Coronary artery (tissue), 2 donors: ENCODE results near the gene TXNL4B.
"Not testable (repeated sequence)": the region's sequence is repeated elsewhere in the genome, so short reads cannot be mapped to it uniquely, and the experiment has no call there.

Experiments
- DNase-seq: peaks from one replicate; pipeline ENCODE4 v3.0.0-alpha.2; 2017; ENCODE audit warnings: low spot score
- H3K27ac ChIP-seq, 2 donors: fragments of 200-600 bp; sonication (generic); one replicate each; pipeline ENCODE4 v1.5.1; 2016 to 2019
- H3K4me3 ChIP-seq: fragments of 200-600 bp; sonication (generic); 2 replicates; pipeline ENCODE4 v1.5.1; 2016; ENCODE audit warnings: mild to moderate bottlenecking, moderate library complexity
- CTCF ChIP-seq: fragments of 200-600 bp; sonication (generic); IDR thresholded peaks from one replicate; pipeline ENCODE4 v1.5.1; 2019; ENCODE audit warnings: antibody characterized with exemption

TXNL4B gene

DNA sequence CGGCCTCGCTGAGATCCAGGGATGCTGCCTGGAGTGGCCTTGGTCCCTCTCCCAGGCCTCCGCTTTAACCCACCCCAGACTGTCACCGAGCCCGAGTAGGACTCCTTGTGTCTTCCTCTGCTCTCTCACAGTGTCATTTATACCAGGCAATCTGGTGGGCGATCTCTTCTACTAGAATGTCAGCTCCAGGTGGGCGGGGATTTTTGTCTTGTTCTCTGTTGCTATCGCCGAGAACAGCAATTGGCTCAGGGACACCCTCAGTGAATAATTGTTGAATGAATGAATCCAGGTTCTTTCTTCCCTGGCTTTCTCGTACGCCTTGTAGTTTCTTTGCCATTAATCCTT, 818 bp upstream of the TXNL4B start:
- Histone ChIP-seq H3K4me3 (peak overlapping the region; percentile 98), H3K27ac (peak overlapping the region; percentile 75 to 96)
- no peak for TF ChIP-seq CTCF
- DNase-seq: no peak

GRCh38 chr16:72092832-72093447, 480 bp downstream of the TXNL4B start:
- peak overlapping the region; percentile 76 to 89 for H3K27ac ChIP-seq
- DNase-seq: no peak
- no peak for TF ChIP-seq CTCF
- H3K4me3 ChIP-seq: peak overlapping the region; percentile 98

DNA sequence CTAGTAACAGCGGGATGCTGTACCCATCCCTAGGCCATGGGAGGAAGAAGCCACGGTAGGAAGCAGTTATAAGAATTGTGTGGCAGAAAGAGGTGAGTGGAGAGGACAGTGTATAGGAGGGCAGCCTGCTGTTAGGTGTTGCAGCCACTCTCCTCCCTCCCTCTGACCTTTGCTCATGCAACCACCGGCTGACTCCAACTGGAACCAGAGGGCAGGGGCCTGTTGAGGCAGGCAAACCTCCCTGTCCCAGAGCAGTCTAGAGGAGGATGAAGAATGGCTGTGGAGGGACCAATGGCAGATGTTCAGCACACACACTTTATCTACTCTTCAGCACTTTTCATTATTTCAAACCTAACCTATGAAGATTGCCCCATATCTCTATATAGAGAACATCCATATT, 2.2 kb downstream of the TXNL4B start:
- no peak for TF ChIP-seq CTCF

GRCh38 chr16:72085002-72085401, 8.4 kb downstream of the TXNL4B start:
- Histone ChIP-seq H3K4me3 (no peak overlapping the region), H3K27ac (no peak overlapping the region)
- TF ChIP-seq CTCF: no peak
- no peak for DNase-seq

More for the DNA sequence above, 2.2 kb downstream of the TXNL4B start:
- Histone ChIP-seq H3K4me3 (no peak overlapping the region), H3K27ac (no peak overlapping the region)
- DNase-seq: no peak

DNA sequence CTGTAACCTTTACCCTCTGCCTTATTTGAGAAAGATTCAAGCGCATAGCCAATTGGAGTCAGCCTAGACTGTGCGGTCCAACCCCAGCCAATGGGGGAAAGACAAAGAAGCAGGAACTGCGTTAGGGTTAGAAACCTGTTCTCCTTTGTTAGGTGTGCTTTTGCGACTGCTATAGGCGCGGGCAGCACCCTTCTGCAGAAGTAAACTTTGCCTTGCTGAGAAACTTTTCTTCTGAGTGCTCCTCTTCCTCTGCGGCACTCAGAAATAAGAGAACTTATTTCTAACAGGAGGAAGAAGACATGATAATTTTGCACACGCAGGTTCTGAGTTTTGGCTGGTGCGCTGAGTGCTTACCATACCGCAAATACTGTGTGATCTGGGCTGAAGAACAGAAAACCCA, 9.0 kb downstream of the TXNL4B start:
- no peak for DNase-seq
- H3K27ac ChIP-seq: no peak overlapping the region
- no peak for TF ChIP-seq CTCF

DNA sequence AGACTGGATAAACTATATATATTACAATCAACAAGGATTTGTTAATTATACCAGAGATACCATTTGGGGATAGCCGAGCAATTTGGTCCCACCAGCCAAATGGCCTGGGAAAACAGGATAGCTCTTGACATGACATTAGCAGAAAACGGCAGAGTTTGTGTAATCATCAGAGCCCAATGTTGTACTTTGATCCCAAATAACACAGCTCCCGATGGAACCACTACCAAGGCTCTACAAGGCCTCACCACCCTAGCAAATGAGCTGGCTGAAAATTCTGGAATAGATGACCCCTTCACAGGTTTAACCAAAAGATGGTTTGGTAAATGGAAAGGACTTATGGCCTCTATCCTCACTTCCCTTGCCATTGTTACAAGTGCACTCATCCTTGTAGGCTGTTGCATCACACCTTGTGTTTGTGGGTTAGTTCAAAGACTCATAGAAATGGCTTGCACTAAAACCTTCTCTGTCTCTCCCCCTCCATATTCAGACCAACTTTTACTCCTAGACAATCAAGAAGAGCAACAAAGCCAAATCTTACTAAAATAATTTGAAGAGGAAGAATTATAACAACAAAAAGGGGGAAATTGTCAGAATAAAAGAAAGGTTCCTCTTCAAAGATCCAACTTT, 9.5 kb downstream of the TXNL4B start:
- no peak overlapping the region for H3K4me3 ChIP-seq
- no peak for TF ChIP-seq CTCF
- H3K27ac ChIP-seq: no peak overlapping the region
- DNase-seq: no peak

More for the DNA sequence above, 9.0 kb downstream of the TXNL4B start:
- H3K4me3 ChIP-seq: no peak overlapping the region

GRCh38 chr16:72076991-72077706, 16.3 kb downstream of the TXNL4B start:
- H3K4me3 ChIP-seq, DNase-seq, H3K27ac ChIP-seq: not testable (repeated sequence)

DNA sequence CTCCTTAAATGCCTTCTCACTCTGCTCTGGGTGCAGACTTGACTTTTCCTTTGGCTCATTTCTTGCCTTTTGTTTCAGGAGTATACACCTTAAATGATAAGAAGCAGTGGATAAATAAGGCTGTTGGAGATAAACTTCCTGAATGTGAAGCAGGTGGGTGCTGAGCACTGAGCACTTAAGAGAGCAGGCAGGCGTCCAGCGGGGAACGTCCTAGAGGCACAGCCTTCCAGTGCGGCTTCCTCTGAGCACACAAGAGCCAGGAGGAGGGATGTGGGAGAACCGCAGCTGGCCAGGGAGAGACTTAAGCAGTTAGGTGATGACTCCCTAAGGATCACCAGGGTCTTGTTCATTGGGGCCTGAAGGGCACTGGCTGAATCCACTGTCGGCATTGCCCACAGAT, 18.4 kb downstream of the TXNL4B start:
- H3K27ac ChIP-seq: peak overlapping the region in 1 of 2 donors; percentile 64
- DNase-seq, H3K4me3 ChIP-seq: not testable (repeated sequence)
